ENCODE results near the gene RAB24. TPM values are rescaled to one million over a fixed set of nuclear protein-coding genes. Genes with fewer than 3 reads are reported as not detected.
A peak's percentile ranks its signal among the peaks of the same experiment; 100 is the strongest.

RAB24 gene
- 10 to 100 TPM; 11.0 to 28.8 (median 16.2) TPM for total RNA-seq
- long read RNA-seq, transcript RAB24-206 (7 exons, 1,820 nt), result major isoform, 5 of 10 reads
- long read RNA-seq, partial matches to known transcripts, result 0 of 10 reads
- long read RNA-seq, other reads (novel, unspliced or antisense), result 1 of 10 reads

DNA sequence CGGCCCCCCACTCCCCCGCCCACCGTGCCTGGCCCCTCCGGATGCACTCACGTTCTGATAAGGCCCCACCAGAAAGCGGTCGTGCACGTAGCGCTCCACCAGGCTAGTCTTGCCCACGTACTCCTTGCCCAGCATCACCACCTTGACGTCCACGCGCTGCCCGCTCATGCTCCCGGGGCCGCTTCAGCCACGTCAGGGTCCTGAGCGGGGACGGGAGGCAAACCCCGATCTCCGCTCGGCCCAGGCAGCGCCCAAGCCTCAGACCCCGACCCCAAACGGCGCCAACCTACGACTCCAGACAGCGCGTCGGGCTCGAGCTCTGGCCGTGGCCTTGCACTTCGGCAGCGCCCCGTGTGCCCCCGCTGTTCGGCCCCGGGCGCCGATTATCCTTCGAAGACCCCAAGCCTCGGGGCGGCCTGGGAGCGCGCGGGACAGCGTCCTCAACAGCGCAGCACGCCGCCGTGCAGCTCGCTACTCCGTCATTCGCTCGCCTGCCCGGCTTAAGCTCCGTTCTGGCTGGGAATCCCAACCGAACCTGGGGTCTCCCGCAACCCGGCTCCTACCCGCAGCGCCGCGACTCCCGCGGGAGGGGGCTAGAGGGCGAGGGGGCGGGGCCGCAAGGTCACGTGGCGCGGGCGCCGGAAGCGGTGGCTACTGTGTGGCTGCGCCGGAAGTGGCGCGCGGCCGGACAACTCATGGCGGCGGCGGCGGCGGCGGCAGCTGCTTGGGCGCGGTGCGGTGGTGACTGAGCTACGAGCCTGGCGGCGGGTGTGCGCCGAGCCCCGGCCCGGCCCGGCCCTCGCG is at the start of gene RAB24, which contains the start of gene PRELID1:
Gene RAB24 (minus strand): TSS at position 599 of the 804 bp plus-strand sequence. CDS start 431 bp downstream, at position 168.
Gene PRELID1 (plus strand): TSS at position 679 of the 804 bp plus-strand sequence. CDS start 187 bp downstream, outside the sequence.
- no peaks in the 10 kb centered on the region for H3K9me3 ChIP-seq
- peak; percentile 92 to 93 (median 92) for DNase-seq
- peaks cover 0 to 37% (median 15%) of the 10 kb centered on the region in 4 donors for H3K4me1 ChIP-seq
- WGBS (ENCODE audit: insufficient coverage, low coverage, low lambda C conversion rate, missing lambda C conversion rate), result 1% methylated on average over 20 of the region's 100 CpGs
- TF ChIP-seq, protein P1, sequence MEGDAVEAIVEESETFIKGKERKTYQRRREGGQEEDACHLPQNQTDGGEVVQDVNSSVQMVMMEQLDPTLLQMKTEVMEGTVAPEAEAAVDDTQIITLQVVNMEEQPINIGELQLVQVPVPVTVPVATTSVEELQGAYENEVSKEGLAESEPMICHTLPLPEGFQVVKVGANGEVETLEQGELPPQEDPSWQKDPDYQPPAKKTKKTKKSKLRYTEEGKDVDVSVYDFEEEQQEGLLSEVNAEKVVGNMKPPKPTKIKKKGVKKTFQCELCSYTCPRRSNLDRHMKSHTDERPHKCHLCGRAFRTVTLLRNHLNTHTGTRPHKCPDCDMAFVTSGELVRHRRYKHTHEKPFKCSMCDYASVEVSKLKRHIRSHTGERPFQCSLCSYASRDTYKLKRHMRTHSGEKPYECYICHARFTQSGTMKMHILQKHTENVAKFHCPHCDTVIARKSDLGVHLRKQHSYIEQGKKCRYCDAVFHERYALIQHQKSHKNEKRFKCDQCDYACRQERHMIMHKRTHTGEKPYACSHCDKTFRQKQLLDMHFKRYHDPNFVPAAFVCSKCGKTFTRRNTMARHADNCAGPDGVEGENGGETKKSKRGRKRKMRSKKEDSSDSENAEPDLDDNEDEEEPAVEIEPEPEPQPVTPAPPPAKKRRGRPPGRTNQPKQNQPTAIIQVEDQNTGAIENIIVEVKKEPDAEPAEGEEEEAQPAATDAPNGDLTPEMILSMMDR (IDR thresholded peaks at IDR 0.05), result peak in 3 of 4 donors; percentile 22 to 44 (median 34)
- TF ChIP-seq POLR2A (IDR thresholded peaks at IDR 0.05), result peak; percentile 75
- peak within 1 kb of the TSS; percentile 76 to 98 (median 84) for H3K27ac ChIP-seq
- peak; percentile 59 to 80 (median 78) for ATAC-seq
- peak within 1 kb of the TSS; percentile 74 to 96 (median 86) for H3K4me3 ChIP-seq
- H3K27me3 ChIP-seq, result no peaks in the 10 kb centered on the region
- intact Hi-C loops (cut with DNase I), result no loop called here
- peaks cover 0 to 25% (median 4%) of the 10 kb centered on the region in 4 donors for H3K36me3 ChIP-seq

DNA sequence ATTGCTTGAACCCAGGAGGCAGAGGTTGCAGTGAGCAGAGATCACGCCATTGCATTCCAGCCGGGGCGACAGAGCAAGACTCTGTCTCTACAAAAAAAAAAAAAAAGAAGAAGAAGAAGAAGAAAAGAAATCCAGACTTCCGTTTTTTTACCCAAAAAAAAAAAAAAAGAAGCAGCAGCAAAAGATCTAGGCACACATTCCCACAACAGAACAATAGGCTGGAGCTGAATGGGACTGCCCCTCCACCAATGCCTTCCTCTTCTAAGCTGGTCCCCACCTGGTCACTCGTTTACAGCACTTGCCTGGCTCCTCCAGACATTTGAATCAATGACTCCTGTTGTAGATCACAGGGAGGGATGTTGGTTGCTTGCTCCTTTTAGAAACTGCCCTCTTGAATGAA is 49.6 kb upstream of the RAB24 start:
- WGBS (ENCODE audit: insufficient coverage, low coverage, low lambda C conversion rate, missing lambda C conversion rate), result 50% methylated on average over 1 of the region's 5 CpGs
- peaks cover 0 to 71% (median 21%) of the 10 kb centered on the region in 4 donors for H3K4me1 ChIP-seq
- peak overlapping the region in 1 of 3 donors; percentile 71 for H3K27ac ChIP-seq
- intact Hi-C loops (cut with DNase I), result no loop called here
- peaks cover 0 to 6% (median 0%) of the 10 kb centered on the region in 4 donors for H3K36me3 ChIP-seq
- no peaks in the 10 kb centered on the region for H3K9me3 ChIP-seq
- DNase-seq (peak in 1 of 3 donors; percentile 5), ATAC-seq (no peak)
- TF ChIP-seq, protein P1 (IDR thresholded peaks at IDR 0.05), result no peak
- no peak overlapping the region for H3K4me3 ChIP-seq
- H3K27me3 ChIP-seq, result no peaks in the 10 kb centered on the region

DNA sequence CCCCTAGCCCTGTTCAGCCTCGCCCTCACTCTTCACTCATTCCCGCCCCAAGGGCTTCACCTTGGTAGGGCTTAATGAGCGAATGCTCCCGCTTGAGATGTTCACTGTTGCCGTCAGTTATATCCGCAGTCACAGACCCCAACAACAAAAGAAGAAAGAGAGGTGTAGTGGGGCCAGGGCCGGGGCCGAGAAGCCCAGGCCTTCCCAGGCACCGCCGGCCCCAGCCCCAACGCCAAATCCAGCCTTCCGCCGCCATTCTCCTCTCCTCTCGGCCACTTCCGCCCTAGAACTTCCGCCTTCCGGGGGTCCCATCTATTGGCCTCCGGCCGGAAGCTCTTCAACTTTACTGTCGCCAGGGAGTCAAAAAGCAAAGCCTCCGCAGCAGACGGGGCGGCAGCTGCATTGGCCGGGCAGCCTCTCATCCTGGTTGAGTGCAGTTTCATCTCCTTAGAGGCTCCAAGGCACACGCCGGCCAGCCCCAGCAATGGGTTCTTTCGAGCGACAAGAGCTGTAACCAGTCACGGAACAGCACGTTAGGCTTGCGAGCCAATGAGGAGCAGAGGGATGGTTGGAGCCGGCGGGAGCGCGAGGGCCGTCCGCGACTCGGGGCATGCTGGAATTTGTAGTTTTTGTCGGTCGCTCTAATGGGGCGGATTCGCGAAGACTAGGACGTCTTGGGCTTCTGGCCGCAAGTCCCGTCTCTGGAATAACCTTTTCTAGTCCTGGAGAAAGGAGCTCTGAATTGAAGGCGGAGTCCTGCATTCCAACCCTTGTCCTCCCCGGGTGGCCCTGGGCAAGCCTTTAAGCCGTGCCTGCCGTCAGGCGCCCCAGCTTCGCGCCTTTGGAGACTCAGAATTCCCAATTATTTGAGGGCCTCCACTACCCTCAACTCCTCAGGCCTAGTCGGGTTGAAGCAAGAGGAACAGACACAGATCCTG is 48.1 kb upstream of the RAB24 start, which contains the start of gene LMAN2:
Gene LMAN2 (minus strand): TSS at position 277 of the 938 bp plus-strand sequence. CDS start 21 bp downstream, at position 256.
- Histone ChIP-seq H3K9me3 (no peaks in the 10 kb centered on the region), H3K27ac (peak within 1 kb of the TSS; percentile 78 to 85 (median 81)), H3K4me1 (peaks cover 0 to 72% (median 27%) of the 10 kb centered on the region in 4 donors), H3K36me3 (peaks cover 0 to 7% (median 0%) of the 10 kb centered on the region in 4 donors), H3K4me3 (peak within 1 kb of the TSS; percentile 72 to 96 (median 85)), H3K27me3 (no peaks in the 10 kb centered on the region)
- WGBS (ENCODE audit: insufficient coverage, low coverage, low lambda C conversion rate, missing lambda C conversion rate), result 3% methylated on average over 16 of the region's 55 CpGs
- peak; percentile 87 to 97 (median 93) for ATAC-seq
- TF ChIP-seq POLR2A (IDR thresholded peaks at IDR 0.05), result peak; percentile 50
- TF ChIP-seq, protein P1 (IDR thresholded peaks at IDR 0.05), result no peak
- intact Hi-C loops (cut with DNase I), result no loop called here
- DNase-seq, result peak; percentile 92 to 96 (median 94)

All from right lobe of liver (tissue), 6 donors.